Cardiac fibroblast (primary cell): Measurements from ENCODE around the gene TPCN2.

ENCODE experiments used
- DNase-seq, 2 donors: peaks; one replicate each; pipeline versions ENCODE4 v3.0.0 to v3.0.0-alpha.2; 2010; ENCODE audit warnings: low read depth in 2 of 2
- H3K4me3 ChIP-seq, 2 donors: replicated peaks in 1 of 2; 1 replicate in 1 of 2; 2 replicates in 1 of 2; pipeline ENCODE4 v1.5.1; 2011; ENCODE audit warnings: low read depth in 2 of 2, low read length in 2 of 2, mild to moderate bottlenecking in 2 of 2, moderate library complexity in 1 of 2
- CTCF ChIP-seq: IDR thresholded peaks from one replicate; pipeline ENCODE4 v1.5.1; 2011; ENCODE audit warnings: low read depth, mild to moderate bottlenecking, low read length, inconsistent platforms

TPCN2 gene

GRCh38 chr11:69032833-69033232 is 15.9 kb upstream of the TPCN2 start:
- DNase-seq, result no peak
- H3K4me3 ChIP-seq, result no peak overlapping the region
- no peak for TF ChIP-seq CTCF

- H3K4me3 ChIP-seq, result no peak overlapping the region
- TF ChIP-seq CTCF, result no peak
- DNase-seq, result no peak
Measured at GRCh38 chr11:69033431-69033830, 15.3 kb upstream of the TPCN2 start.

- H3K4me3 ChIP-seq, result no peak overlapping the region
- no peak for TF ChIP-seq CTCF
- DNase-seq, result no peak
Measured at GRCh38 chr11:69034123-69034867, 14.4 kb upstream of the TPCN2 start.

GRCh38 chr11:69035150-69035945 is 13.4 kb upstream of the TPCN2 start:
- no peak for TF ChIP-seq CTCF
- H3K4me3 ChIP-seq, result no peak overlapping the region
- peak in 1 of 2 donors; percentile 39 for DNase-seq

GRCh38 chr11:69035946-69036340 is 12.8 kb upstream of the TPCN2 start:
- TF ChIP-seq CTCF, result no peak

GRCh38 chr11:69037074-69037473 is 11.7 kb upstream of the TPCN2 start:
- DNase-seq, result no peak
- H3K4me3 ChIP-seq, result no peak overlapping the region
- TF ChIP-seq CTCF, result no peak

More at GRCh38 chr11:69035946-69036340, 12.8 kb upstream of the TPCN2 start:
- no peak overlapping the region for H3K4me3 ChIP-seq
- DNase-seq, result peak; percentile 24 to 55
